Stimulated activated CD8-positive, alpha-beta memory T cell treated with anti-CD3 and anti-CD28 coated beads, Interleukin-7, amount 100 ng/mL, for 4 hours (primary cell): ENCODE results near the gene TAF11L13.

Source experiments
- DNase-seq, 2 donors: peaks; one replicate each; pipeline ENCODE4 v3.0.0-alpha.2; 2020; ENCODE audit warnings: low read depth in 2 of 2

The TAF11L13 gene

GRCh38 chr5:17679597-17680203 is 47.8 kb downstream of the TAF11L13 start:
- no peak for DNase-seq

- DNase-seq, result no peak
These were observed 48.8 kb downstream of the TAF11L13 start for GRCh38 chr5:17680737-17681136.
